Measurements from ENCODE around the gene ZNF219.

GRCh38 chr14:21078726-21079125, 19.7 kb downstream of the ZNF219 start:
- TF ChIP-seq CTCF (conservative IDR thresholded peaks at IDR 0.05 in 1 of 2, IDR thresholded peaks at IDR 0.05 in 1 of 2; ENCODE audit: extremely low read depth in 1 of 2, insufficient read depth in 1 of 2, low read depth in 1 of 2, low read length in 2 of 2) (no peak), EZH2 (IDR thresholded peaks at IDR 0.05; ENCODE audit: borderline replicate concordance, low read length) (no peak)
